NCI-H1930 (cell line): Measurements from ENCODE around the gene C19orf44.
"Not testable (repeated sequence)": the region's sequence is repeated elsewhere in the genome, so short reads cannot be mapped to it uniquely, and the experiment has no call there.

Experiments used
- DNase-seq, 2 experiments: peaks; one replicate each; lab custom pipeline; 2025; lab: John Stamatoyannopoulos, UW

The C19orf44 gene

GRCh38 chr19:16537111-16537510, 40.9 kb downstream of the C19orf44 start:
- DNase-seq = no peak

GRCh38 chr19:16540948-16541347, 44.8 kb downstream of the C19orf44 start:
- DNase-seq = no peak

- DNase-seq = no peak
These were observed 45.4 kb downstream of the C19orf44 start for GRCh38 chr19:16541526-16542044.

- DNase-seq = peak; percentile 80 to 90
These were observed 46.1 kb downstream of the C19orf44 start, which contains the start of gene CHERP for GRCh38 chr19:16542045-16542909. Gene CHERP (minus strand): TSS chr19:16542437. CDS start chr19:16542378, 59 bp downstream.

- DNase-seq = no peak
These were observed 46.8 kb downstream of the C19orf44 start for GRCh38 chr19:16542910-16543472.

GRCh38 chr19:16543734-16544133, 47.5 kb downstream of the C19orf44 start:
- not testable (repeated sequence) for DNase-seq

GRCh38 chr19:16544473-16545231, 48.5 kb downstream of the C19orf44 start:
- DNase-seq = no peak

- DNase-seq = no peak
These were observed 52.8 kb downstream of the C19orf44 start for GRCh38 chr19:16548956-16549355.

- not testable (repeated sequence) for DNase-seq
These were observed 55.7 kb downstream of the C19orf44 start for GRCh38 chr19:16551902-16552301.

- DNase-seq = no peak
These were observed 58.6 kb downstream of the C19orf44 start for GRCh38 chr19:16554776-16555175.

GRCh38 chr19:16559780-16560276, 63.6 kb downstream of the C19orf44 start:
- DNase-seq = no peak

GRCh38 chr19:16561382-16561781, 65.2 kb downstream of the C19orf44 start:
- no peak for DNase-seq

- no peak for DNase-seq
These were observed 66.4 kb downstream of the C19orf44 start for GRCh38 chr19:16562608-16563025.

- no peak for DNase-seq
These were observed 68.6 kb downstream of the C19orf44 start for GRCh38 chr19:16564842-16565241.

GRCh38 chr19:16566161-16566560, 70.0 kb downstream of the C19orf44 start:
- no peak for DNase-seq

GRCh38 chr19:16566702-16567101, 70.5 kb downstream of the C19orf44 start:
- no peak for DNase-seq

GRCh38 chr19:16569609-16570320, 73.6 kb downstream of the C19orf44 start:
- DNase-seq = no peak
